Liver (tissue), 9 donors: Measurements from ENCODE around the gene CLCN7. TPM values are rescaled to one million over a fixed set of nuclear protein-coding genes. Genes with fewer than 3 reads are reported as not detected.

Source experiments
- DNase-seq: peaks from one replicate; pipeline ENCODE4 v3.0.0-alpha.2; 2017; ENCODE audit warnings: low spot score
- H3K27ac ChIP-seq, 2 donors: one replicate each; pipeline ENCODE4 v1.7.0; 2013; ENCODE audit warnings: inconsistent platforms in 2 of 2, low read length in 2 of 2, control low read depth in 1 of 2, low read depth in 1 of 2, mild to moderate bottlenecking in 1 of 2
- H3K27me3 ChIP-seq, 4 donors: one replicate each; pipeline versions ENCODE4 v1.6.1 to v1.7.0; 2013; ENCODE audit warnings: low read length in 3 of 4, inconsistent platforms in 1 of 4, mild to moderate bottlenecking in 1 of 4, moderate library complexity in 1 of 4; ENCODE audit not compliant: control insufficient read depth in 4 of 4, insufficient read depth in 4 of 4
- H3K36me3 ChIP-seq, 4 donors: one replicate each; pipeline versions ENCODE4 v1.6.1 to v1.7.0; 2013; ENCODE audit warnings: low read length in 3 of 4, mild to moderate bottlenecking in 3 of 4, low read depth in 1 of 4, moderate library complexity in 1 of 4; ENCODE audit not compliant: control insufficient read depth in 4 of 4, insufficient read depth in 3 of 4
- H3K4me1 ChIP-seq, 4 donors: one replicate each; pipeline versions ENCODE4 v1.6.1 to v1.7.0; 2013; ENCODE audit warnings: low read length in 3 of 4, mild to moderate bottlenecking in 3 of 4, moderate library complexity in 1 of 4; ENCODE audit not compliant: control insufficient read depth in 4 of 4, insufficient read depth in 4 of 4
- H3K4me3 ChIP-seq, 3 donors: one replicate each; pipeline versions ENCODE4 v1.6.1 to v1.7.0; 2013; ENCODE audit warnings: low read length in 3 of 3, control low read depth in 1 of 3, low read depth in 1 of 3, mild to moderate bottlenecking in 1 of 3
- H3K9ac ChIP-seq, 2 donors: one replicate each; pipeline ENCODE4 v1.7.0; 2013; ENCODE audit warnings: low read length in 2 of 2, mild to moderate bottlenecking in 2 of 2, moderate library complexity in 2 of 2, control low read depth in 1 of 2, low read depth in 1 of 2
- H3K9me3 ChIP-seq, 4 donors: one replicate each; pipeline versions ENCODE4 v1.6.1 to v1.7.0; 2013; ENCODE audit warnings: low read length in 3 of 4; ENCODE audit not compliant: control insufficient read depth in 4 of 4
- CTCF ChIP-seq: fragments of 150-350 bp; IDR thresholded peaks from 2 replicates; pipeline ENCODE4 v1.5.1; 2017; ENCODE audit warnings: improper control_type of control experiment, low read depth, low read length; ENCODE audit not compliant: missing input control
- EGR1 ChIP-seq, 2 donors: IDR thresholded peaks; 2 replicates each; pipeline ENCODE4 v1.6.1; 2016 to 2018; ENCODE audit warnings: antibody characterized with exemption in 2 of 2, low read depth in 2 of 2
- FOXA1 ChIP-seq: IDR thresholded peaks from 2 replicates; pipeline ENCODE4 v1.6.1; 2016; ENCODE audit warnings: antibody characterized with exemption
- GABPA ChIP-seq, 2 donors: IDR thresholded peaks in 1 of 2; conservative IDR thresholded peaks in 1 of 2; 2 replicates each; pipeline ENCODE4 v1.6.1; 2016; ENCODE audit warnings: antibody characterized with exemption in 2 of 2, mild to moderate bottlenecking in 1 of 2, moderate library complexity in 1 of 2
- JUND ChIP-seq, 2 donors: IDR thresholded peaks; 2 replicates each; pipeline ENCODE4 v1.6.1; 2016; ENCODE audit warnings: antibody characterized with exemption in 2 of 2
- MAX ChIP-seq: IDR thresholded peaks from 2 replicates; pipeline ENCODE4 v1.6.1; 2016; ENCODE audit warnings: antibody characterized with exemption
- RAD21 ChIP-seq, 2 donors: IDR thresholded peaks; 2 replicates each; pipeline ENCODE4 v1.6.1; 2016; ENCODE audit warnings: antibody characterized with exemption in 2 of 2, mild to moderate bottlenecking in 2 of 2
- RXRA ChIP-seq, 2 donors: IDR thresholded peaks; 2 replicates each; pipeline ENCODE4 v1.6.1; 2017 to 2018; ENCODE audit warnings: antibody characterized with exemption in 2 of 2, mild to moderate bottlenecking in 1 of 2
- SP1 ChIP-seq: IDR thresholded peaks from 2 replicates; pipeline ENCODE4 v1.6.1; 2018; ENCODE audit warnings: antibody characterized with exemption, mild to moderate bottlenecking
- WGBS: extraction: QIAGEN DNeasy Blood & Tissue Kit; methylation state at CpG from one replicate; pipeline ENCODE4 v1.1.7; 2013; 5-methylcytosine and 5-hydroxymethylcytosine counted together
- polyA plus RNA-seq, 2 donors: library from polyadenylated mRNA; stranded (reverse) in 1 of 2; unstranded in 1 of 2; fragments of 200-250 nt in 1 of 2; fragments of >200 nt in 1 of 2; fragmentation: Nextera tagmentation in 1 of 2; extraction: Ambion mirVana in 1 of 2; gene quantifications; one replicate each; pipeline versions ENCODE4 v1.2.1 to v1.2.3, GENCODE V29; 2013 to 2015
- total RNA-seq, 2 donors: library from RNA; depleted of rRNA; stranded (reverse); fragments of >200 nt; gene quantifications; one replicate each; pipeline ENCODE4 v1.2.3, GENCODE V29; 2014
- TF ChIP-seq, protein P1 (sequence below): IDR thresholded peaks from 2 replicates; pipeline ENCODE4 v1.6.1; 2016; ENCODE audit warnings: antibody characterized with exemption
- TF ChIP-seq, protein P2 (sequence below): IDR thresholded peaks from 2 replicates; pipeline ENCODE4 v1.6.1; 2016; ENCODE audit warnings: antibody characterized with exemption, mild to moderate bottlenecking
- donor health status: healthy.
- donor health status: healthy.
- donor health status: healthy.
- donor health status: healthy.
- donor health status: healthy.

CLCN7 gene
- total and polyA plus RNA-seq, 4 donors = 13.9 to 36.2 (median 30.2) TPM

GRCh38 chr16:1443403-1443973 lies 31.3 kb downstream of the CLCN7 start:
- Histone ChIP-seq H3K4me3 (no peak overlapping the region), H3K9me3 (no peaks in the 10 kb centered on the region), H3K27ac (no peak overlapping the region), H3K4me1 (no peaks in the 10 kb centered on the region), H3K36me3 (peaks cover 0 to 14% (median 5%) of the 10 kb centered on the region in 4 donors), H3K27me3 (no peaks in the 10 kb centered on the region), H3K9ac (no peak overlapping the region)
- 89% methylated on average over 38 of the region's 38 CpGs for WGBS
- TF ChIP-seq RAD21 (IDR thresholded peaks at IDR 0.05) (no peak), MAX (no peak), FOXA1 (no peak), GABPA (IDR thresholded peaks at IDR 0.05 in 1 of 2, conservative IDR thresholded peaks at IDR 0.05 in 1 of 2) (no peak)
- TF ChIP-seq, protein P1, sequence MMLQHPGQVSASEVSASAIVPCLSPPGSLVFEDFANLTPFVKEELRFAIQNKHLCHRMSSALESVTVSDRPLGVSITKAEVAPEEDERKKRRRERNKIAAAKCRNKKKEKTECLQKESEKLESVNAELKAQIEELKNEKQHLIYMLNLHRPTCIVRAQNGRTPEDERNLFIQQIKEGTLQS = no peak
- no peak for DNase-seq

GRCh38 chr16:1442697-1443096 lies 32.1 kb downstream of the CLCN7 start:
- peaks cover 0 to 12% (median 5%) of the 10 kb centered on the region in 4 donors for H3K36me3 ChIP-seq
- H3K4me1 ChIP-seq = no peaks in the 10 kb centered on the region
- H3K4me3 ChIP-seq = no peak overlapping the region
- WGBS = 90% methylated on average over 24 of the region's 24 CpGs
- no peaks in the 10 kb centered on the region for H3K9me3 ChIP-seq
- H3K27ac ChIP-seq = no peak overlapping the region
- no peak overlapping the region for H3K9ac ChIP-seq
- no peaks in the 10 kb centered on the region for H3K27me3 ChIP-seq
- no peak for DNase-seq
- TF ChIP-seq RXRA (IDR thresholded peaks at IDR 0.05) (no peak), CTCF (no peak), SP1 (no peak), RAD21 (IDR thresholded peaks at IDR 0.05) (no peak), FOXA1 (no peak), EGR1 (IDR thresholded peaks at IDR 0.05; ENCODE audit: low read depth in 2 of 2) (no peak), JUND (IDR thresholded peaks at IDR 0.05) (no peak)
- TF ChIP-seq, protein P2, sequence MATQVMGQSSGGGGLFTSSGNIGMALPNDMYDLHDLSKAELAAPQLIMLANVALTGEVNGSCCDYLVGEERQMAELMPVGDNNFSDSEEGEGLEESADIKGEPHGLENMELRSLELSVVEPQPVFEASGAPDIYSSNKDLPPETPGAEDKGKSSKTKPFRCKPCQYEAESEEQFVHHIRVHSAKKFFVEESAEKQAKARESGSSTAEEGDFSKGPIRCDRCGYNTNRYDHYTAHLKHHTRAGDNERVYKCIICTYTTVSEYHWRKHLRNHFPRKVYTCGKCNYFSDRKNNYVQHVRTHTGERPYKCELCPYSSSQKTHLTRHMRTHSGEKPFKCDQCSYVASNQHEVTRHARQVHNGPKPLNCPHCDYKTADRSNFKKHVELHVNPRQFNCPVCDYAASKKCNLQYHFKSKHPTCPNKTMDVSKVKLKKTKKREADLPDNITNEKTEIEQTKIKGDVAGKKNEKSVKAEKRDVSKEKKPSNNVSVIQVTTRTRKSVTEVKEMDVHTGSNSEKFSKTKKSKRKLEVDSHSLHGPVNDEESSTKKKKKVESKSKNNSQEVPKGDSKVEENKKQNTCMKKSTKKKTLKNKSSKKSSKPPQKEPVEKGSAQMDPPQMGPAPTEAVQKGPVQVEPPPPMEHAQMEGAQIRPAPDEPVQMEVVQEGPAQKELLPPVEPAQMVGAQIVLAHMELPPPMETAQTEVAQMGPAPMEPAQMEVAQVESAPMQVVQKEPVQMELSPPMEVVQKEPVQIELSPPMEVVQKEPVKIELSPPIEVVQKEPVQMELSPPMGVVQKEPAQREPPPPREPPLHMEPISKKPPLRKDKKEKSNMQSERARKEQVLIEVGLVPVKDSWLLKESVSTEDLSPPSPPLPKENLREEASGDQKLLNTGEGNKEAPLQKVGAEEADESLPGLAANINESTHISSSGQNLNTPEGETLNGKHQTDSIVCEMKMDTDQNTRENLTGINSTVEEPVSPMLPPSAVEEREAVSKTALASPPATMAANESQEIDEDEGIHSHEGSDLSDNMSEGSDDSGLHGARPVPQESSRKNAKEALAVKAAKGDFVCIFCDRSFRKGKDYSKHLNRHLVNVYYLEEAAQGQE = no peak
- TF ChIP-seq, protein P1 = no peak
